ENCODE measurements around the gene CRLF2.
"Not testable (repeated sequence)": the region's sequence is repeated elsewhere in the genome, so short reads cannot be mapped to it uniquely, and the experiment has no call there.

- TF ChIP-seq EZH2 (IDR thresholded peaks at IDR 0.05; ENCODE audit: low read depth, unreplicated experiment); ETS1 (IDR thresholded peaks at IDR 0.05); POLR2AphosphoS5 (IDR thresholded peaks at IDR 0.05; ENCODE audit: low read depth); CTCF (conservative IDR thresholded peaks at IDR 0.05; ENCODE audit: low read depth in 2 of 2); REST (IDR thresholded peaks at IDR 0.05; ENCODE audit: unreplicated experiment); ZNF114 (CRISPR knock-in tag; IDR thresholded peaks at IDR 0.05); NANOG (IDR thresholded peaks at IDR 0.05; ENCODE audit: borderline replicate concordance): not testable (repeated sequence)
These were observed 15.7 kb upstream of the CRLF2 start for GRCh38 chrX:1228101-1228500.

All from GM23338 (cell line).